Mononuclear cell (primary cell): ENCODE data around the gene NTRK3. TPM values are rescaled to one million over a fixed set of nuclear protein-coding genes. Genes with fewer than 3 reads are reported as not detected.
"Not testable (repeated sequence)": the region's sequence is repeated elsewhere in the genome, so short reads cannot be mapped to it uniquely, and the experiment has no call there.

Experiments
- H3K27me3 ChIP-seq: 2 replicates; pipeline ENCODE4 v1.6.0; 2011; ENCODE audit warnings: low read length, control low read depth; ENCODE audit not compliant: insufficient read depth
- H3K4me1 ChIP-seq: 2 replicates; pipeline ENCODE4 v1.5.1; 2011; ENCODE audit warnings: mild to moderate bottlenecking, low read length, control low read depth; ENCODE audit not compliant: insufficient read depth
- H3K4me3 ChIP-seq: 2 replicates; pipeline ENCODE4 v1.5.1; 2011; ENCODE audit warnings: mild to moderate bottlenecking, low read length, moderate library complexity
- H3K9me3 ChIP-seq: 2 replicates; pipeline ENCODE4 v1.5.1; 2011; ENCODE audit warnings: low read depth, mild to moderate bottlenecking, control low read depth, low read length
- total RNA-seq: library from RNA; depleted of rRNA; stranded (reverse); fragments of >200 nt; gene quantifications from one replicate; pipeline ENCODE4 v1.2.3, GENCODE V29; 2012

Gene NTRK3
- total RNA-seq, 1 donor, result under 0.01 TPM

DNA sequence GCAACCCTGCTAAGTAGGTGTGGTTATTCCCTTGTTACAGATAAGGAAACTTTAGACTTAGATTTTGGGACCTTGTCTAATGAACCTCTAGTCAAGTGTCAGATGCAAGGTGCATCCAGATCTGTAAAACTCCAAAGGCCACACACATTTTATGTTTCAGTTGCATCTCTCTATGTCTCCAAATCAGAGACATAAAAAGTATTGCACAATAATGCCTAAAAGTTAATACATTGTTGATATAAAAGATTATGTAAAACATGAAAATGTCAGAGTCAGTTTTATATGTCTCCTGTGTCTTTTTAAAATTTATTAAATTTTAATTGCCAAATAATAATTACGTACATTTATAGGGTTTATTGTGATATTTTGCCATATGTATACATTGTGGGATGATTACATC is 408.5 kb downstream of the NTRK3 start:
- H3K9me3 ChIP-seq, result no peaks in the 10 kb centered on the region
- H3K4me3 ChIP-seq, result no peak overlapping the region
- H3K4me1 ChIP-seq, result no peaks in the 10 kb centered on the region
- H3K27me3 ChIP-seq, result no peaks in the 10 kb centered on the region

DNA sequence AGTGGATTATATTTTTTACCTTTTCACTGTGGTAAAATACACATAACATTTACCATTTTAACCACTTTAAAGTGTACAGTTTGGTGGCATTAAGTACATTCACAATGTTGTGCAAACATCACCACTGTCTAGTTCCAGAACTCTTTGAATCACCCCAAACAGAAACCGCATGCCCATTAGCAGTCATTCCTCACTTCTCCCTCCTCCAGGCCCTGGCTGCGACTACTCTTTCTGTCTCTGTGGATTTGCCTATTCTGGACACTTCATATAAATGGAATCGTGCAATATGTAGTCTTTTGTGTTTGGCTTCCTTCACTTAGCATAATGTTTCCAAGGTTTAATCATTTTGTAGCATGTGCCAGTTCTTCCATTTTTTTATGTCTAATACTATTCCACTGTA is 409.8 kb downstream of the NTRK3 start:
- Histone ChIP-seq H3K27me3 (no peaks in the 10 kb centered on the region), H3K4me1 (no peaks in the 10 kb centered on the region), H3K4me3 (no peak overlapping the region), H3K9me3 (no peaks in the 10 kb centered on the region)

DNA sequence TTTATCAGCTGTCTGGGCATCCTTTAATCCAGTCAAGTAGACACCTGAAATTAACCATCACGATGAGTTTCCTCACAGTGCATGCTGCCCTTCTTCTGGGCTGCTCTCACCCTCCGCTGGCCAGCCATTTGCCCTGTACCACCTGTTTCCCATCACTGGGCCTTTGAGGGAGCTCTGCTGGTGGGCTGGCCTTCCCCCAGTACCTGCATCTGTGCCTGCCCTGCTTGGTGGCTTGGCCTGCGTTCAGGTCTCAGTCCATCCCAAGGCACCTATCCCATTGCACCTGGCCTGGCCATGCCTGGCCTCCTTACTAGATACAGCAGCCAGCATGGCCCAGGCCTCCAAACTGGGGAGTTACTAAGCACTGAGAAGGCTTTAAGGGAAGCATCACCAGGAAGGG is 413.2 kb downstream of the NTRK3 start:
- Histone ChIP-seq H3K9me3 (no peaks in the 10 kb centered on the region), H3K4me1 (no peaks in the 10 kb centered on the region), H3K27me3 (no peaks in the 10 kb centered on the region), H3K4me3 (no peak overlapping the region)

DNA sequence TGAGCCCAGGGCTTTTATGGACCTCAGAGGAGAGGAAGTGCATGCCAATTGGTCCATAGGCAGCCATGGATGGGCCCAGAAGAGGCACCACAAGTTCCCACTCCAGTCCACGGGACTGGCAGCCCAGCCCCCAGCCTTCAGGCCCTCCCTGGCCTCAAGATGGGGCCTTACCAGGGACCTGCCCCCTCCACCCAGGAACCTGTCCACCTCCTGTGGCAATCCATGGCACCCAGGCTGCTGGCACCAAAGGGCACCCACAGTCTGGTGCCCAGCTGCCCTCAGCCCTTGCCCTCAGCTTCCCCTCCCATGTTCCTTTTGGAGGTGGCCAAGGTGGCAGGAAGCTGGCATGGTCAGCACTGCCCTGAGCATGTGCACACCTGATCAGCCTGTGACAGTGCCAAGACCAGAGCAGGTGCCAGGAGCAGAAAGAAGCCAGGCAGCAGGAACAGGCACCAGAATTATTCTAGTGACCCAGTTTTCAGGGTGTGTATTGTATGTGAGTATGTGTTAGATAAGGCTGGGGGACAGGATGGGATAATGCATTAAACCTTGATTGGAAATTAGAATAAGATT is 415.0 kb downstream of the NTRK3 start:
- no peaks in the 10 kb centered on the region for H3K4me1 ChIP-seq
- H3K4me3 ChIP-seq, result no peak overlapping the region
- no peaks in the 10 kb centered on the region for H3K9me3 ChIP-seq
- H3K27me3 ChIP-seq, result no peaks in the 10 kb centered on the region

DNA sequence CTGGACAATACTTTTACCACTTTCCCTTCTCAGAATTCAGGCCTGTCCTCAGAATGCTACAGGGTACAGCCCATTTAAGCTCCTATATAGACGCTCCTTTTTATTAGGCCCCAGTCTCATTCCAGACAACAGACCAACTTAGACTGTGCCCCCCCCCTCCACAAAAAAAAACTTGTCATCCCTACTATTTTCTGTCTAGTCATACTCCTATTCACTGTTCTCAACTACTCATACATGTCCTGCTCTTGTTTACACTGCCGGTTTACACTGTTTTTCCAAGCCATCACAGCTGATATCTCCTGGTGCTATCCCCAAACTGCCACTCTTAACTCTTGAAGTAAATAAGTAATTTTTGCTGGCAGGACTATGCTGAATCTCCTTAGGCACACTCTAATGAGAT is 420.7 kb downstream of the NTRK3 start:
- H3K9me3 ChIP-seq, H3K4me1 ChIP-seq, H3K4me3 ChIP-seq, H3K27me3 ChIP-seq: not testable (repeated sequence)

DNA sequence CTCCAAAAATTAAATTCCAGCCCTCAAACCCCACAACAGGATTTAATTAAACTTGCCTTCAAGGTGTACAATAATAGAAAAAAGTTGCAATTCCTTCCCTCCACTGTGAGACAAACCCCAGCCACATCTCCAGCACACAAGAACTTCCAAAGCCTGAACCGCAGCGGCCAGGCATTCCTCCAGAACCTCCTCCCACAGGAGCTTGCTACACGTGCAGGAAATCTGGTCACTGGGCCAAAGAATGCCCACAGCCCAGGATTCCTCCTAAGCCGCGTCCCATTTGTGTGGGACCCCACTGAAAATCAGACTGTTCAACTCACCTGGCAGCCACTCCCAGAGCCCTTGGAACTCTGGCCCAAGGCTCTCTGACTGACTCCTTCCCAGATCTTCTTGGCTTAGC is 423.2 kb downstream of the NTRK3 start:
- H3K27me3 ChIP-seq, H3K4me3 ChIP-seq, H3K9me3 ChIP-seq: not testable (repeated sequence)
- peaks cover 10% of the 10 kb centered on the region for H3K4me1 ChIP-seq

DNA sequence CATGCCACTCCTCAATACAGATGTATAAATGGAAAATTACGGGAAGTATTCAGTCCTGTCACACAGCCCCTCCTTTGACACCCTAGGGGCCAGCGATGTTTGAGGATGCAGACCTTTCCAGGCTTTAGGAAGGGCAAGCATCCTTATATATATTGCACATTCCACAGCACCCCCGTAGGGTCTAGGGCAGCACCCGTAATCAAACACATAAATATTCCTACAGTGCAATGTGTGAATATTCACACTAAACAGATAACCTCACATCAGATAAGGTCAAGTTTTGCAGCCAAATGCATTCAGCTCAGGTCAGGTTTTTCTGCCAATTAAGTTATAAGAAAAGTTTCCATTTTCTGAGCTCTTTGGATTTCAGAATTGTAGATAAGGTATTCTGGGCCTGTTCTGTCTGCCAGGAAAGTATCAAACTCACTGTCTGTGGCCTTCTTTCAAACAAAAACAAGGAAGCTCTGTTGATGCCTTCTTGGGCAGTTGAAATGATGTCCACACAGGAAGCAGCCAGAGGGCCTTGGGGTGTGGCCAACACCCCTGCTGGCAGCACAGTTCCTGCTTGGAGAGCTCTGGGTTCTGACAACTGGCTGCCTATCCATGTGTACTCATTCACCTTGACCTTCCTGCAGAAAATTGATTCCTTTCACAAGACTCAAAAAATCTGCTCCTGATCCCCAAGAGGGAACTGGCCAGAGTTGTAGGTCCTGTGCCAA is 427.0 kb downstream of the NTRK3 start:
- H3K4me1 ChIP-seq, result peaks cover 10% of the 10 kb centered on the region
- no peaks in the 10 kb centered on the region for H3K9me3 ChIP-seq
- no peak overlapping the region for H3K4me3 ChIP-seq
- H3K27me3 ChIP-seq, result no peaks in the 10 kb centered on the region

DNA sequence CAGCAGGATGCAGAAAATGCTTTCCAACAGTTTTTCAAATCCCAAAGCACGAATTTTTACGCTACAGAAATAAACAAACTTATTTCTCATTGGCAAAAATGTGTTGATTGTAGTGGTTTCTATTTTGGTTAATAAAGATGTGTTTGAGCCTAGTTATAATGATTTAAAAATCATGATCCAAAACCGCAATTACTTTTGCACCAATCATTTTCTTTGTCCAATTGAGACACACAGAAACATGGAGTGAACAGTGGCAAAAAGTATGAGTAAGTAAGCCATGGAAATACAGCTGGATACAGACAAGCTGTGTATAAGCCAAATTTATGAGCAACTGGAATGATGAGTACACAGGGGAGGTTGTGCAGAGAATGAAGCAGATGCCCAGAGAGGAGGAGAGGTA is 427.9 kb downstream of the NTRK3 start:
- Histone ChIP-seq H3K4me3 (no peak overlapping the region), H3K4me1 (peaks cover 10% of the 10 kb centered on the region), H3K27me3 (no peaks in the 10 kb centered on the region), H3K9me3 (no peaks in the 10 kb centered on the region)

DNA sequence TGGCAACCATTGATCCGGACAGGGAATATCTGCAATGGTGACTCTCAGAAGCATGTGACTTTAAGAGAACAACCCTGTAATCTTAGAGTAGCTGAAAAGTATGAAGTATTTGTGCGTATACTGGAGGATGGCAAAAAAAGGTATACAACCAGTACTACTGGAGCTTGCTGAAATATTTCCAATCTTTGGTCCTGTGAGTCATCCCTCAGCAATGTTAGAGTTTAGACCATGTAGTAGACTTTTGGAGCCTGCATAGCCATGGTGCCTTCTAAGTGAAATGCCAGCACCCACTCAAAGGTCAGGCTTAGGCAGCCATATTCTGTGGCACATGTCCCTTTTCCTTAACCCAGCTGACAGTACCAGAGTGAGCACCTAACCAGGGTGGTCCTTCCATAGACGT is 429.4 kb downstream of the NTRK3 start:
- Histone ChIP-seq H3K27me3 (no peaks in the 10 kb centered on the region), H3K4me3 (no peak overlapping the region), H3K9me3 (no peaks in the 10 kb centered on the region), H3K4me1 (peaks cover 10% of the 10 kb centered on the region)

DNA sequence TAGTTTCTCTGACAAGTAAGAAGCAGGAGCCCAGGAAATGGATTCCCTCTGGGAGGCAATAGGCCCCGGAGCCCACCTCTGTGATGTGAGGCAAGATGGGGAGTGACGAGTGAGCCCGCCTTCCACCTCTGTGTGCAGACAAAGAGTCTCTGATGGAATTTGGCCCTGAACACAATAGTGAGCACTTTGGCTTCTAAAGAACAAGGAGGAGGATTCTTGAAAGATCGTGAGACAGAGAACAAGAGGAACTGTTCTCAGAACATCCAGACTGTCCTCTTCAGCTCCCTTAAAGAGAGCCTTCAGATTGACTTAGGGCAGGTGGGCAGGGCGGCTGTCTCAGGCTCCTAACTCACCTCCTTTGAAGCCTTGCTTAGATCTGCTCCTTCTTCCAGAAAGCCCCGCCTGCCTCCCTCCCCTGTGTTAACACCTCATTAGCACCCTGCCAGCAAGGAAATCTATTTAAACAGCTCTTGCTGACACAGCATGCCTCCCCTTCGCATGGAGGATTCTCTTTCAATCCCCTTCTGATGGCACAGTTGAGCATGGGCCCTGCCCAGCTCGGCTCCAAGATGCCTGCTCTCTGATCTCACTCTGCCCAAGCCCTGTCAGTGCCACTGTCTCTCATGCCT is 430.3 kb downstream of the NTRK3 start:
- Histone ChIP-seq H3K4me1 (peaks cover 10% of the 10 kb centered on the region), H3K27me3 (no peaks in the 10 kb centered on the region), H3K4me3 (no peak overlapping the region), H3K9me3 (no peaks in the 10 kb centered on the region)

DNA sequence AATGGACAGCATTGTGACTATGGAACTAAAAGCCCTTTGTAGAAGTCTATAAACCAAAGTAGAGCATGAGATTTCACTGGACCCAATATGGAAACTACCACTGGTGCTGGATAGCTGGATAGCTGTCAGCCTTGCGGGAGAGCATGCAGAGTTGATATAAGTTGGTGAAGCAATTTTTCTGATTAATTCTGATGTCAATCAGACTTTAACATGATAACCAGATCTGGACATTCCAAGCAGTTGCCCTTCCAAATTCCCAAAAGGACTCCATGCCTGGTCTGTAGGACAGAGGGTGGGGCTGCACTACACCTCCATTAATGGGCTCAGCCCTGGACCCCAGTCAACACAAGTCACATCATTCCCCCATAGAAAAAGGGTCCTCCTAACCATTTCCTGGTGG is 437.8 kb downstream of the NTRK3 start:
- Histone ChIP-seq H3K9me3 (no peaks in the 10 kb centered on the region), H3K4me3 (no peak overlapping the region), H3K27me3 (no peaks in the 10 kb centered on the region), H3K4me1 (no peaks in the 10 kb centered on the region)

DNA sequence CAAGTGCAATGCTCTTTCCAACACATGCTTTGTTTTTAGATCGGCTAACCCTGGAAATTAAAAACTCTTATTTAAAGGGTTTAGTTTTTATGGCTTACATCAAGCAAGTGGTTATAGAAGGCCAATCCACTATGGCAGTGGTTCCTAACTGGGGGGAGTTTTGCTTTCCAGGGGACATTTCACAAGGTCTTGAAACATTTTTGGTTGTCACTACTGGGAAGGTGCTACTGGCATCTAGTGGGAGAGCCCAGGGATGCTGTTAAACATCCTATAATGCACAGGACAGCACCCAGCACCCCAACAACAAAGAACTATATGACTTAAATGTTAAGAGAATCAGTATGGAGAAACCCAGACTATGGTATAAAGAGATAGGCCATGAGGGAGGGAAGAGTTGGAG is 439.0 kb downstream of the NTRK3 start:
- no peak overlapping the region for H3K4me3 ChIP-seq
- no peaks in the 10 kb centered on the region for H3K27me3 ChIP-seq
- no peaks in the 10 kb centered on the region for H3K9me3 ChIP-seq
- no peaks in the 10 kb centered on the region for H3K4me1 ChIP-seq

DNA sequence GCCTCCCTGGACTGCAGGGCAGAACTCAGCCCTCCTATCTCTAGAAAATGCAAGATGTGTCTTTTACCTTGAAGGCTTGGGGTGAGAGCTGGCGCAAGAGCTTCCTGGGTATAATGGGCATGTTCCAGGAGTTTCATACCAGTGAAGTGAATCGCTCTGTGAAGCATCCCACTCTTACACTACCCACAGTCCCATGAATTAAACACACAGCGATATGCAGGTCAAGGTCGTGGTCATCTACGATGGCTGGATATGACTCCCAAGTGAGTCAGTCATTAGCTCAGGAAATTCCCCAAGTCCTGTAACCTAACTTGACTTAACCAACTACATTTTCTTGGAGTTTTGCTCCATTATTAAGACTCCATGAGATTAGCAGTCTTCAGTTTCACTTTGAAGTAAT is 439.7 kb downstream of the NTRK3 start:
- H3K9me3 ChIP-seq, result no peaks in the 10 kb centered on the region
- no peaks in the 10 kb centered on the region for H3K27me3 ChIP-seq
- no peaks in the 10 kb centered on the region for H3K4me1 ChIP-seq
- no peak overlapping the region for H3K4me3 ChIP-seq

DNA sequence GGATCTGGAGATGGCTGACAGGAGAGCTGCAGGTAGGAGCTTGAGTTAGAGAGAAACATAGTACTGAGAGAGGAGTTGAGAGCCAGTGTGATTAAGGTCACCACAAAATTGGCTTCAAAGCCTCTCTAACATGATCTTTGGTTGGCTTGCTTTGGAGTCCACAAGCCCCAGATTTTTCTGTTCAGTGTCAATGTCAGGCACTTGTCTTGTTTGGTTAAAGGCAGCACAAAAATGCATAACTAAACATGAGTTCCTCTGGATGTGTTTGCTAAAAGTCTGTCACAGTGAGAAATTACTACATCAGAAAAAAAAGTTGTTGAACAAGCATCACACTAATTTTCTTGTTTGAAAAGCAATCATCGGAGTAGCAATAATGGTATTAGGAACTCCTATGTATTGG is 440.5 kb downstream of the NTRK3 start:
- H3K4me1 ChIP-seq, result no peaks in the 10 kb centered on the region
- H3K9me3 ChIP-seq, result no peaks in the 10 kb centered on the region
- H3K27me3 ChIP-seq, result no peaks in the 10 kb centered on the region
- H3K4me3 ChIP-seq, result no peak overlapping the region
